Measurements from ENCODE around the gene PPP1R3G. TPM values are rescaled to one million over a fixed set of nuclear protein-coding genes. Genes with fewer than 3 reads are reported as not detected.
A peak's percentile ranks its signal among the peaks of the same experiment; 100 is the strongest.

The PPP1R3G gene
- total and polyA plus RNA-seq, 4 donors = 0.10 to 1.5 (median 0.43) TPM

GRCh38 chr6:5093231-5094015, 8.3 kb downstream of the PPP1R3G start:
- no peak for DNase-seq
- H3K27ac ChIP-seq (ENCODE audit: low read depth in 1 of 2, low read length in 1 of 2) = peak overlapping the region in 1 of 2 donors; percentile 29
- no peak for TF ChIP-seq CTCF (IDR thresholded peaks at IDR 0.05; ENCODE audit: control extremely low read depth, extremely low read depth)
- WGBS, 2 donors = 87 to 88% methylated on average over 7 of the region's 7 CpGs
- H3K4me1 ChIP-seq (ENCODE audit: control insufficient read depth in 5 of 5, insufficient read depth in 5 of 5, low read length in 5 of 5) = peaks cover 0 to 6% (median 3%) of the 10 kb centered on the region in 5 donors
- no peak for ATAC-seq (ENCODE audit: insufficient read depth, low FRiP score)
- no peak overlapping the region for H3K4me3 ChIP-seq
- H3K9ac ChIP-seq (ENCODE audit: insufficient read depth in 1 of 2, low read length in 2 of 2) = no peak overlapping the region
- no peaks in the 10 kb centered on the region for H3K36me3 ChIP-seq (ENCODE audit: control insufficient read depth in 4 of 4, insufficient read depth in 4 of 4, low read length in 4 of 4)
- H3K27me3 ChIP-seq (ENCODE audit: control insufficient read depth in 3 of 3, insufficient read depth in 3 of 3, low read length in 2 of 3) = no peaks in the 10 kb centered on the region
- H3K9me3 ChIP-seq (ENCODE audit: control insufficient read depth in 4 of 4, insufficient read depth in 3 of 4, low read length in 3 of 4) = peaks cover 0 to 1% (median 0%) of the 10 kb centered on the region in 4 donors

- no peak overlapping the region for H3K27ac ChIP-seq (ENCODE audit: low read depth in 1 of 2, low read length in 1 of 2)
- ATAC-seq (ENCODE audit: insufficient read depth, low FRiP score) (peak; percentile 20), DNase-seq (peak in 1 of 3 donors; percentile 58)
- H3K9ac ChIP-seq (ENCODE audit: insufficient read depth in 1 of 2, low read length in 2 of 2) = no peak overlapping the region
- H3K36me3 ChIP-seq (ENCODE audit: control insufficient read depth in 4 of 4, insufficient read depth in 4 of 4, low read length in 4 of 4) = no peaks in the 10 kb centered on the region
- no peak overlapping the region for H3K4me3 ChIP-seq
- WGBS, 2 donors = 74 to 84% methylated on average over 3 of the region's 3 CpGs
- no peaks in the 10 kb centered on the region for H3K27me3 ChIP-seq (ENCODE audit: control insufficient read depth in 3 of 3, insufficient read depth in 3 of 3, low read length in 2 of 3)
- H3K9me3 ChIP-seq (ENCODE audit: control insufficient read depth in 4 of 4, insufficient read depth in 3 of 4, low read length in 3 of 4) = peaks cover 0 to 1% (median 0%) of the 10 kb centered on the region in 4 donors
- H3K4me1 ChIP-seq (ENCODE audit: control insufficient read depth in 5 of 5, insufficient read depth in 5 of 5, low read length in 5 of 5) = peaks cover 0 to 6% (median 3%) of the 10 kb centered on the region in 5 donors
- no peak for TF ChIP-seq CTCF (IDR thresholded peaks at IDR 0.05; ENCODE audit: control extremely low read depth, extremely low read depth)
These were observed 9.2 kb downstream of the PPP1R3G start for GRCh38 chr6:5094327-5094726.

GRCh38 chr6:5095236-5095635, 10.1 kb downstream of the PPP1R3G start:
- H3K27me3 ChIP-seq (ENCODE audit: control insufficient read depth in 3 of 3, insufficient read depth in 3 of 3, low read length in 2 of 3) = no peaks in the 10 kb centered on the region
- no peaks in the 10 kb centered on the region for H3K36me3 ChIP-seq (ENCODE audit: control insufficient read depth in 4 of 4, insufficient read depth in 4 of 4, low read length in 4 of 4)
- 74 to 75% methylated on average over 3 of the region's 3 CpGs for WGBS, 2 donors
- H3K9ac ChIP-seq (ENCODE audit: insufficient read depth in 1 of 2, low read length in 2 of 2) = no peak overlapping the region
- H3K4me1 ChIP-seq (ENCODE audit: control insufficient read depth in 5 of 5, insufficient read depth in 5 of 5, low read length in 5 of 5) = peaks cover 0 to 6% (median 3%) of the 10 kb centered on the region in 5 donors
- ATAC-seq (ENCODE audit: insufficient read depth, low FRiP score) (no peak), DNase-seq (no peak)
- TF ChIP-seq CTCF (IDR thresholded peaks at IDR 0.05; ENCODE audit: control extremely low read depth, extremely low read depth) = no peak
- H3K27ac ChIP-seq (ENCODE audit: low read depth in 1 of 2, low read length in 1 of 2) = no peak overlapping the region
- H3K9me3 ChIP-seq (ENCODE audit: control insufficient read depth in 4 of 4, insufficient read depth in 3 of 4, low read length in 3 of 4) = peaks cover 0 to 1% (median 0%) of the 10 kb centered on the region in 4 donors
- H3K4me3 ChIP-seq = no peak overlapping the region
